ENCODE data around the gene JAKMIP3.
"Not testable (repeated sequence)": the region's sequence is repeated elsewhere in the genome, so short reads cannot be mapped to it uniquely, and the experiment has no call there.

JAKMIP3 gene

GRCh38 chr10:132064082-132064755 is 1.5 kb upstream of the JAKMIP3 start:
- DNase-seq (ENCODE audit: low spot score): no peak

GRCh38 chr10:132064771-132065437 is 842 bp upstream of the JAKMIP3 start:
- DNase-seq (ENCODE audit: low spot score): no peak

- no peak for DNase-seq (ENCODE audit: low spot score)
These were observed 440 bp downstream of the JAKMIP3 start for GRCh38 chr10:132066186-132066585.

- DNase-seq (ENCODE audit: low spot score): no peak
These were observed 1.1 kb downstream of the JAKMIP3 start for GRCh38 chr10:132066812-132067211.

GRCh38 chr10:132068431-132069121 is 2.8 kb downstream of the JAKMIP3 start:
- DNase-seq (ENCODE audit: low spot score): no peak

- no peak for DNase-seq (ENCODE audit: low spot score)
These were observed 3.5 kb downstream of the JAKMIP3 start for GRCh38 chr10:132069122-132069848.

GRCh38 chr10:132069849-132070182 is 4.1 kb downstream of the JAKMIP3 start:
- no peak for DNase-seq (ENCODE audit: low spot score)

- DNase-seq (ENCODE audit: low spot score): no peak
These were observed 5.0 kb downstream of the JAKMIP3 start for GRCh38 chr10:132070724-132071123.

GRCh38 chr10:132071667-132072066 is 5.9 kb downstream of the JAKMIP3 start:
- no peak for DNase-seq (ENCODE audit: low spot score)

GRCh38 chr10:132075909-132076577 is 10.3 kb downstream of the JAKMIP3 start:
- no peak for DNase-seq (ENCODE audit: low spot score)

GRCh38 chr10:132076578-132077081 is 10.9 kb downstream of the JAKMIP3 start:
- no peak for DNase-seq (ENCODE audit: low spot score)

- DNase-seq (ENCODE audit: low spot score): no peak
These were observed 11.3 kb downstream of the JAKMIP3 start for GRCh38 chr10:132077091-132077490.

GRCh38 chr10:132078746-132079345 is 13.1 kb downstream of the JAKMIP3 start:
- DNase-seq (ENCODE audit: low spot score): no peak

GRCh38 chr10:132084384-132084783 is 18.6 kb downstream of the JAKMIP3 start:
- DNase-seq (ENCODE audit: low spot score): not testable (repeated sequence)

- not testable (repeated sequence) for DNase-seq (ENCODE audit: low spot score)
These were observed 27.5 kb downstream of the JAKMIP3 start for GRCh38 chr10:132093236-132093635.

GRCh38 chr10:132094581-132095234 is 29.0 kb downstream of the JAKMIP3 start:
- no peak for DNase-seq (ENCODE audit: low spot score)

GRCh38 chr10:132095403-132096113 is 29.8 kb downstream of the JAKMIP3 start:
- DNase-seq (ENCODE audit: low spot score): no peak

- no peak for DNase-seq (ENCODE audit: low spot score)
These were observed 30.5 kb downstream of the JAKMIP3 start for GRCh38 chr10:132096223-132096622.

- DNase-seq (ENCODE audit: low spot score): no peak
These were observed 31.2 kb downstream of the JAKMIP3 start for GRCh38 chr10:132096863-132097478.

Measured in CD4-positive, alpha-beta T cell treated with Interleukin-2 at 100 ng/mL for 4 hours (primary cell).